WTC11 (cell line): Measurements from ENCODE around the gene GDAP2.

Experiments
- CREM ChIP-seq: sonication (generic); formaldehyde crosslinking; IDR thresholded peaks from 2 replicates; pipeline ENCODE4 v1.8.1; 2022; ENCODE audit warnings: mild to moderate bottlenecking, missing genetic modification reagents, moderate library complexity
- ESRRA ChIP-seq: sonication (generic); formaldehyde crosslinking; IDR thresholded peaks from 2 replicates; pipeline ENCODE4 v1.8.1; 2022; ENCODE audit warnings: mild to moderate bottlenecking, missing genetic modification reagents, borderline replicate concordance
- JUN ChIP-seq: sonication (generic); formaldehyde crosslinking; IDR thresholded peaks from 2 replicates; pipeline ENCODE4 v1.8.0; 2023; ENCODE audit warnings: mild to moderate bottlenecking, missing genetic modification reagents
- NFE2L1 ChIP-seq: sonication (generic); formaldehyde crosslinking; IDR thresholded peaks from 2 replicates; pipeline ENCODE4 v1.8.1; 2023; ENCODE audit warnings: missing genetic modification reagents
- ZNF263 ChIP-seq: sonication (generic); formaldehyde crosslinking; IDR thresholded peaks from 2 replicates; pipeline ENCODE4 v1.8.1; 2022; ENCODE audit warnings: low read depth, mild to moderate bottlenecking, moderate library complexity, missing genetic modification reagents
- ZNF423 ChIP-seq: fragments of 250-450 bp; sonication (Bioruptor Pico); IDR thresholded peaks from 2 replicates; pipeline ENCODE4 v2.1.2; 2022; ENCODE audit warnings: mild to moderate bottlenecking, moderate library complexity
- TF ChIP-seq, protein P1 (sequence below): fragments of 200-600 bp; IDR thresholded peaks from 2 replicates; pipeline ENCODE4 v1.8.0; 2022; ENCODE audit warnings: antibody characterized with exemption
- TF ChIP-seq, protein P2 (sequence below): sonication (generic); formaldehyde crosslinking; IDR thresholded peaks from 2 replicates; pipeline ENCODE4 v1.8.0; 2022; ENCODE audit warnings: mild to moderate bottlenecking, missing genetic modification reagents
- TF ChIP-seq, protein P3 (sequence below): sonication (generic); formaldehyde crosslinking; conservative IDR thresholded peaks from 2 replicates; pipeline ENCODE4 v1.8.1; 2022; ENCODE audit warnings: mild to moderate bottlenecking, missing genetic modification reagents
- TF ChIP-seq, protein P4 (sequence below): sonication (generic); formaldehyde crosslinking; IDR thresholded peaks from 2 replicates; pipeline ENCODE4 v1.8.0; 2022; ENCODE audit warnings: mild to moderate bottlenecking, missing genetic modification reagents
- TF ChIP-seq, protein P5 (sequence below): sonication (generic); formaldehyde crosslinking; IDR thresholded peaks from 2 replicates; pipeline ENCODE4 v1.8.1; 2023; ENCODE audit warnings: mild to moderate bottlenecking, moderate library complexity, missing genetic modification reagents
- TF ChIP-seq, protein P6 (sequence below): sonication (generic); formaldehyde crosslinking; IDR thresholded peaks from 2 replicates; pipeline ENCODE4 v1.8.1; 2022; ENCODE audit warnings: low read depth, missing genetic modification reagents, borderline replicate concordance

DNA sequence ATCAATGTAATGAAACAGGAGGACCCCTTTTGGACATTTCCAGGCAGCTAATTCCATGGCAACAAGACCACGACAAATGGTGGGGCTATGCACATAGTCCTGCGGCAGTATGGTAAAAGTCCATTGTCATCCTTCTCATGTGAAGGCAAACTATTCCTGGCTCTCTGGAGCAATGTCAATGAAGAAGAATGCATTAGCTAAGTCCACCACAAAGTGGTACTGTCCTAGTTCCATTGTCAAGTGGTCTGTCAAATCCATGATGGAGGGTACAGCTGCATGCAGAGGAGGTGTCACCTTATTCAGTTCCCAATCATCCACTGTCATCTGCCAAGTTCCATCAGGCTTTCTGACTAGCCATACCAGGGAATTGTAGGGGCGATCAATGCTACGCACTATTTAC is 110.1 kb downstream of the GDAP2 start:
- TF ChIP-seq, protein P1, sequence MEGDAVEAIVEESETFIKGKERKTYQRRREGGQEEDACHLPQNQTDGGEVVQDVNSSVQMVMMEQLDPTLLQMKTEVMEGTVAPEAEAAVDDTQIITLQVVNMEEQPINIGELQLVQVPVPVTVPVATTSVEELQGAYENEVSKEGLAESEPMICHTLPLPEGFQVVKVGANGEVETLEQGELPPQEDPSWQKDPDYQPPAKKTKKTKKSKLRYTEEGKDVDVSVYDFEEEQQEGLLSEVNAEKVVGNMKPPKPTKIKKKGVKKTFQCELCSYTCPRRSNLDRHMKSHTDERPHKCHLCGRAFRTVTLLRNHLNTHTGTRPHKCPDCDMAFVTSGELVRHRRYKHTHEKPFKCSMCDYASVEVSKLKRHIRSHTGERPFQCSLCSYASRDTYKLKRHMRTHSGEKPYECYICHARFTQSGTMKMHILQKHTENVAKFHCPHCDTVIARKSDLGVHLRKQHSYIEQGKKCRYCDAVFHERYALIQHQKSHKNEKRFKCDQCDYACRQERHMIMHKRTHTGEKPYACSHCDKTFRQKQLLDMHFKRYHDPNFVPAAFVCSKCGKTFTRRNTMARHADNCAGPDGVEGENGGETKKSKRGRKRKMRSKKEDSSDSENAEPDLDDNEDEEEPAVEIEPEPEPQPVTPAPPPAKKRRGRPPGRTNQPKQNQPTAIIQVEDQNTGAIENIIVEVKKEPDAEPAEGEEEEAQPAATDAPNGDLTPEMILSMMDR = no peak
- TF ChIP-seq NFE2L1 (CRISPR knock-in tag) (no peak), ESRRA (no peak), CREM (CRISPR knock-in tag) (no peak), ZNF423 (CRISPR knock-in tag) (no peak), JUN (no peak), ZNF263 (CRISPR knock-in tag) (no peak)
- TF ChIP-seq, protein P2, sequence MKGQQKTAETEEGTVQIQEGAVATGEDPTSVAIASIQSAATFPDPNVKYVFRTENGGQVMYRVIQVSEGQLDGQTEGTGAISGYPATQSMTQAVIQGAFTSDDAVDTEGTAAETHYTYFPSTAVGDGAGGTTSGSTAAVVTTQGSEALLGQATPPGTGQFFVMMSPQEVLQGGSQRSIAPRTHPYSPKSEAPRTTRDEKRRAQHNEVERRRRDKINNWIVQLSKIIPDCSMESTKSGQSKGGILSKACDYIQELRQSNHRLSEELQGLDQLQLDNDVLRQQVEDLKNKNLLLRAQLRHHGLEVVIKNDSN = no peak
- TF ChIP-seq, protein P3, sequence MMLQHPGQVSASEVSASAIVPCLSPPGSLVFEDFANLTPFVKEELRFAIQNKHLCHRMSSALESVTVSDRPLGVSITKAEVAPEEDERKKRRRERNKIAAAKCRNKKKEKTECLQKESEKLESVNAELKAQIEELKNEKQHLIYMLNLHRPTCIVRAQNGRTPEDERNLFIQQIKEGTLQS (CRISPR knock-in tag) = no peak
- TF ChIP-seq, protein P4, sequence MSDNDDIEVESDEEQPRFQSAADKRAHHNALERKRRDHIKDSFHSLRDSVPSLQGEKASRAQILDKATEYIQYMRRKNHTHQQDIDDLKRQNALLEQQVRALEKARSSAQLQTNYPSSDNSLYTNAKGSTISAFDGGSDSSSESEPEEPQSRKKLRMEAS (CRISPR knock-in tag) = no peak
- TF ChIP-seq, protein P5, sequence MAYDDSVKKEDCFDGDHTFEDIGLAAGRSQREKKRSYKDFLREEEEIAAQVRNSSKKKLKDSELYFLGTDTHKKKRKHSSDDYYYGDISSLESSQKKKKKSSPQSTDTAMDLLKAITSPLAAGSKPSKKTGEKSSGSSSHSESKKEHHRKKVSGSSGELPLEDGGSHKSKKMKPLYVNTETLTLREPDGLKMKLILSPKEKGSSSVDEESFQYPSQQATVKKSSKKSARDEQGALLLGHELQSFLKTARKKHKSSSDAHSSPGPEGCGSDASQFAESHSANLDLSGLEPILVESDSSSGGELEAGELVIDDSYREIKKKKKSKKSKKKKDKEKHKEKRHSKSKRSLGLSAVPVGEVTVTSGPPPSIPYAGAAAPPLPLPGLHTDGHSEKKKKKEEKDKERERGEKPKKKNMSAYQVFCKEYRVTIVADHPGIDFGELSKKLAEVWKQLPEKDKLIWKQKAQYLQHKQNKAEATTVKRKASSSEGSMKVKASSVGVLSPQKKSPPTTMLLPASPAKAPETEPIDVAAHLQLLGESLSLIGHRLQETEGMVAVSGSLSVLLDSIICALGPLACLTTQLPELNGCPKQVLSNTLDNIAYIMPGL (CRISPR knock-in tag) = no peak
- TF ChIP-seq, protein P6, sequence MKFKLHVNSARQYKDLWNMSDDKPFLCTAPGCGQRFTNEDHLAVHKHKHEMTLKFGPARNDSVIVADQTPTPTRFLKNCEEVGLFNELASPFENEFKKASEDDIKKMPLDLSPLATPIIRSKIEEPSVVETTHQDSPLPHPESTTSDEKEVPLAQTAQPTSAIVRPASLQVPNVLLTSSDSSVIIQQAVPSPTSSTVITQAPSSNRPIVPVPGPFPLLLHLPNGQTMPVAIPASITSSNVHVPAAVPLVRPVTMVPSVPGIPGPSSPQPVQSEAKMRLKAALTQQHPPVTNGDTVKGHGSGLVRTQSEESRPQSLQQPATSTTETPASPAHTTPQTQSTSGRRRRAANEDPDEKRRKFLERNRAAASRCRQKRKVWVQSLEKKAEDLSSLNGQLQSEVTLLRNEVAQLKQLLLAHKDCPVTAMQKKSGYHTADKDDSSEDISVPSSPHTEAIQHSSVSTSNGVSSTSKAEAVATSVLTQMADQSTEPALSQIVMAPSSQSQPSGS = no peak
